ENCODE results near the gene TSSK6.

Gene TSSK6

GRCh38 chr19:19544954-19545591 lies 29.7 kb upstream of the TSSK6 start:
- no peak for DNase-seq (ENCODE audit: low read depth, low spot score)

DNA sequence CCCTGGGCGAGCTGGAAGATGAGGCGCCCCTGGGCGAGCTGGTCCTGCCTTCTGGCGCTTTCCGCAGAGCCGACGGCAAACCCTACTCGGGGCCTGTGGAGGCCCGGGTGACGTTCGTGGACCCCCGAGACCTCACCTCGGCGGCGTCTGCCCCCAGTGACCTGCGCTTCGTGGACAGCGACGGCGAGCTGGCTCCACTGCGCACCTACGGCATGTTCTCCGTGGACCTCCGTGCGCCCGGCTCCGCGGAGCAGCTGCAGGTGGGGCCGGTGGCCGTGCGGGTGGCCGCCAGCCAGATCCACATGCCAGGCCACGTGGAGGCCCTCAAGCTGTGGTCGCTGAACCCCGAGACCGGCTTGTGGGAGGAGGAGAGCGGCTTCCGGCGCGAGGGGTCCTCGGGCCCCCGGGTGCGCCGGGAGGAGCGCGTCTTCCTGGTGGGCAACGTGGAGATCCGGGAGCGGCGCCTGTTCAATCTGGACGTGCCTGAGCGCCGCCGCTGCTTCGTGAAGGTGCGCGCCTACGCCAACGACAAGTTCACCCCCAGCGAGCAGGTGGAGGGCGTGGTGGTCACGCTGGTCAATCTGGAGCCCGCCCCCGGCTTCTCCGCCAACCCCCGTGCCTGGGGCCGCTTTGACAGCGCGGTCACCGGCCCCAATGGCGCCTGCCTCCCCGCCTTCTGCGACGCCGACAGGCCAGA lies 29.1 kb upstream of the TSSK6 start:
- no peak for DNase-seq (ENCODE audit: low read depth, low spot score)

DNA sequence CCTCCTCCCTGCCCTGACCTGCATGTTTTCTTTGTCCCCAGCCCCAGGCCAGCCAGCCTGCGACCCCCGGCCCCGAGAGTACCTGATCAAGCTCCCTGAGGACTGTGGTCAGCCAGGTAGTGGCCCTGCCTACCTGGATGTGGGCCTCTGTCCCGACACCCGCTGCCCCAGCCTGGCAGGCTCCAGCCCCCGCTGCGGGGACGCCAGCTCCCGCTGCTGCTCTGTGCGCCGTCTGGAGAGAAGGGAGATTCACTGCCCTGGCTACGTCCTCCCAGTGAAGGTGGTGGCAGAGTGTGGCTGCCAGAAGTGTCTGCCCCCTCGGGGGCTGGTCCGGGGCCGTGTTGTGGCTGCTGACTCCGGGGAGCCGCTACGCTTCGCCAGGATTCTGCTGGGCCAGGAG lies 28.3 kb upstream of the TSSK6 start:
- no peak for DNase-seq (ENCODE audit: low read depth, low spot score)

DNA sequence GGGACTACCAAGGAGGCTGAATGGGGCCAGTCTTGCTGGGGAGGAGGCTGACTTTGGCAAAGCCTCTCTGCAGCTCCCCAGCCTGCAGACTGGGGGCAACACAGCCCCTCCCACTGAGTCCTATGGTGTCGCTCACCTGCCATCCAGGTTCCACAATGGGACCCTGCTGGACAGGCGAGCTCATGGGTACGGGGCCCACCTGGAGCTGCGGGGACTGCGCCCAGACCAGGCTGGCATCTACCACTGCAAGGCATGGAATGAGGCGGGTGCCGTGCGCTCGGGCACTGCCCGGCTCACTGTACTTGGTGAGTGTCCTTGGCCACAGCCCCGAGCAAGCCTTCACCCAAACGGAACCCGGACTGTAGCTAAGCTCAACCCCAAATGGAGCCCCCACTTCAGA lies 27.8 kb upstream of the TSSK6 start:
- DNase-seq (ENCODE audit: low read depth, low spot score) = no peak

GRCh38 chr19:19542507-19542906 lies 27.2 kb upstream of the TSSK6 start:
- no peak for DNase-seq (ENCODE audit: low read depth, low spot score)

GRCh38 chr19:19541616-19542015 lies 26.3 kb upstream of the TSSK6 start:
- no peak for DNase-seq (ENCODE audit: low read depth, low spot score)

DNA sequence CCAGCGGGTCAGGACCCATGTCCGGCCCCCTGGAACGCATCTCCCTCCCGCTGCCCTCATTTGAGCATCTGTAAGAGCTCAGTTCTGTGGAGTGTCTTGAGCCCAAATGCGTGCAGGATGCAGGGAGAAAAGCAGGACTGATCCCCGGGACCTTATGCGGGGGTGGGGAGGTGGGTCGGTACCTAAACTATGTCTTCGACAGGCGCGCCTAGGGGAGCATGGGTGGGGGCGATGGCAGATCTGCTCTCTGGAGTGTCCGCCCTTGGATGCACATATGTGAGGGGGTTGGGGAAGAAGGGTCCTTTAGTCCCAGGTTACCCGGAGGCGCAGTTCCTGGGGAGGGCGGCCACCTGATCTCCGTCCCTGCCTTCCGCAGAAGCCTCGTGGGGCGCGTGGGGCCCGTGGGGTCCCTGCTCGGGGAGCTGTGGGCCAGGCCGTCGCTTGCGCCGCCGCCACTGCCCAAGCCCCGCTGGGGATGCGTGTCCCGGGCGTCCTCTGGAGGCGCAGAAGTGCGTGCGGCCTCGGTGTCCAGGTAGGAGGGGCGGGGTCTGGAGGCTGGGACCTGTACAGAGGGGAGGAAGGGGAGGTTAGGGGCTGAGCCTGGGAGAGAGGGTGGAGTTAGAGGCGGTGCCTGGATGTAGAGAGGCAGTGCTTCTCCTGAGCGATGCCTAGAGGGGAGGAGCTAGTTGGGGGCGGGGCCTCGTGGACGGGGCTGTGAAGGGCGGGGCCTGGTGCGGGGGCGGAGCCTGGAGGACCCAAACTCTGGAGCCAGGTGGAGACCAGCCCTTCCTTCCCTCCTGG lies 25.6 kb upstream of the TSSK6 start:
- peak; percentile 65 for DNase-seq (ENCODE audit: low read depth, low spot score)

- peak; percentile 83 for DNase-seq (ENCODE audit: low read depth, low spot score)
These were observed 24.8 kb upstream of the TSSK6 start for GRCh38 chr19:19540064-19540714.

GRCh38 chr19:19539698-19540063 lies 24.3 kb upstream of the TSSK6 start:
- DNase-seq (ENCODE audit: low read depth, low spot score) = no peak

GRCh38 chr19:19538785-19539166 lies 23.4 kb upstream of the TSSK6 start:
- peak; percentile 30 for DNase-seq (ENCODE audit: low read depth, low spot score)

DNA sequence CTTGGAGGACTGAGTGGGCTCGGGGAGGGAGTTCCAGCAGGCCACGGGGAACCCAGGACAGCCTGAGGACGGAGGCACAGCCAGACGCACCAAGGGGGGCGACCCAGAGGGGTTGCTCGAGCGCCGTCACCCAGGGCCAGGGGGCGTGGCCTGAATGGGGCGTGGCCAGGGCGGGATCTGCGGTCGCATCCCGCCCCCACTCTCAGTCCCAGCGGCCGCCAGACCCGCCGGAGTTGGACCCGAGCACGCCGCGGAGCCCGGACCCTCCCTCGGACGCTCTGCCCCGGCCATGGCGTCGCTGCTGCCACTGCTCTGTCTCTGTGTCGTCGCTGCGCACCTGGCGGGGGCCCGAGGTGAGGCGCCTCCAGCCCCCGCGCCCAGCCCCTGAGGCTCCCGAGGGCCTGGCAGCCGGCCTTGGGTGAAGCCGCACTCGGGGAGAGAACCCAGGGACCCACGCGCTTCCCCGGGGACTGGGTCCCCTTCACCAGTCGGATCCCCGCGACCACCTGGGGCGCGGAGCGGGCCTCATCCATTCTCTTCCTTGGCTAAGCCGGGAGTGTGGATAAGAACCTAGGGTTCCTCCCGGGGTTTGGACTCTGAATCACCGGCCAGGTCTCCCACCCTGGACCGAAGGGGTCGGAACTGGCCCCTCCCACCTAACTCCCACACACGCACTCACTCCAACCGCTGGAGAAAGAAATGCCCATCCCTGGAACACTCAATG lies 22.9 kb upstream of the TSSK6 start, which contains the start of gene CILP2:
Gene CILP2 (plus strand): TSS at position 205 of the 724 bp plus-strand sequence. CDS start 85 bp downstream, at position 290.
- DNase-seq (ENCODE audit: low read depth, low spot score) = peak; percentile 61

GRCh38 chr19:19537075-19538048 lies 22.0 kb upstream of the TSSK6 start:
- peak; percentile 47 for DNase-seq (ENCODE audit: low read depth, low spot score)

GRCh38 chr19:19535311-19536191 lies 20.2 kb upstream of the TSSK6 start:
- DNase-seq (ENCODE audit: low read depth, low spot score) = no peak

DNA sequence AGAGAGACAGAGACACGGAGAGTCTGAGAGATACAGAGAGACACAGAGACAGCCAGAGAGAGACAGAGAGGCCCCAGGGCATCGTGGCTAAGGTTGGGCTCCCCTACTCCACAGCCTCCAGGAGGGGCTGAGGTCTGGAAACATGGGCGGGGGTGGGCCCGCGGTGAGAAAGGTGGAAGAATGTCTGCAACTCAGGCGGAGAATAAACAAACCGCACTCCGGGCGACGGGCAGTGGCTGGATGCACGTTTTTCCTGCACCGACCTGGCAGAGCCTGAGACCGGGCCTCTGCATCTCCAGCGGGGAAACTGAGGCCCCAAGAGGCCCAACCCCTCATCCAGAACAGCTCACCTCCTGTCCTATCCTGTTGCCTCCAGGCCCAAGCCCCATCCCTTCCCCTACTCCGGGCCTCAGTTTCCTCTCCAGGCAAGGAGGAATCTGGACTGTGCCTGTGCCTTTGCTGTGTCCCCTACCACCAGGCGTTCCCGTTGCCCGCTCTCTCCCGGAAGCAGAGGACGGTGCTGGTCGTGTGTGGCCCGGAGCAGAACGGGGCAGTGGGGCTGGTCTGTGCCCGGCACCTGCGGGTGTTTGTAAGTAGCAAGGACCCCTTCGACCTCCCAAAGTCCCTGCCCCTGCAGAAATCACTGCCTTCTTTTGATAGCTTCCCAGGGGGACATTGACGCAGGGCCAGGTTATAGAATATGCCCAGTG lies 19.4 kb upstream of the TSSK6 start:
- DNase-seq (ENCODE audit: low read depth, low spot score) = no peak

- DNase-seq (ENCODE audit: low read depth, low spot score) = no peak
These were observed 18.5 kb upstream of the TSSK6 start for GRCh38 chr19:19533841-19534240.

DNA sequence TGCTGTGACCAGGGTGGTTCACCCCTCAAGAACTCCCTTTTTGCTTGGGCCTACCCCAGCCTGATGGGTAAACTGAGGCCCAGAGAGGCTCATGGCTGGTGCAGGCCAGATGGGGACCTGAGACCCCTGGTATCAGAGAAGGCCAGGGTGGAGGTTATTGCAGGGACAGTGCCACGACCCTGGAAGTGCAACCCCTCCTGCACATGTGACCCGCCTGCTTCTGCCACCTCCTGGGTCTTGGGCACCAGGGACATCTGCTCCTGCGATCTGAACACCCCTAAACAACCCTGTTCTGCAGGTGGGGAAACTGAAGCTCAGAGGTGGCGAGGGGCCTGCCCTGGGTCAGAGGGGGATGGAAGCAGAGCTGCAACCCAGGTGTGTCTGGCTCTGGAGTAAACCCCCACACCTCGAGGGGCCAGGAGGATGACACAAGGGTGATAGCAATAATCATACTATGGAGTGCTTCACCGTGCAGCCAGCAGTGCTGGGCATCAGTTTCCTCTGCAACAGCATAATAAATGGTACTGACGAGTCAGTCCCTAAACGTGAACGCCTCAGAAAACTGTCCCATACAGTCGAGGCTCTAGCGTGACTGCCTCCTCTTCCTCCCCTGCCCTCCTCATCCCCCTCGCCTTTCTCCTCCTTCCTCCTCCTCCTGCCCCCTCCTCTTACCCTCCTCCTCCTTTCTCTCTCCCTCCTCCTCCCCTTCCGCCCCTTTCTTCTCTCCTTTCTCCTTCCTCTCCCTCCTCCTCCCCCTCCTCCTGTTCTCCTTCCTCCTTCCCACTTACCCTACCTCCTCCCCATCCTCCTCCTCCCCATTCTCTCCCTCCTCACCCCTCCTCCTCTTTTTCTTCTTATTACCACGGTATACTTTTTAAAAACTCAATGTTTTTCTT lies 17.7 kb upstream of the TSSK6 start:
- no peak for DNase-seq (ENCODE audit: low read depth, low spot score)

DNA sequence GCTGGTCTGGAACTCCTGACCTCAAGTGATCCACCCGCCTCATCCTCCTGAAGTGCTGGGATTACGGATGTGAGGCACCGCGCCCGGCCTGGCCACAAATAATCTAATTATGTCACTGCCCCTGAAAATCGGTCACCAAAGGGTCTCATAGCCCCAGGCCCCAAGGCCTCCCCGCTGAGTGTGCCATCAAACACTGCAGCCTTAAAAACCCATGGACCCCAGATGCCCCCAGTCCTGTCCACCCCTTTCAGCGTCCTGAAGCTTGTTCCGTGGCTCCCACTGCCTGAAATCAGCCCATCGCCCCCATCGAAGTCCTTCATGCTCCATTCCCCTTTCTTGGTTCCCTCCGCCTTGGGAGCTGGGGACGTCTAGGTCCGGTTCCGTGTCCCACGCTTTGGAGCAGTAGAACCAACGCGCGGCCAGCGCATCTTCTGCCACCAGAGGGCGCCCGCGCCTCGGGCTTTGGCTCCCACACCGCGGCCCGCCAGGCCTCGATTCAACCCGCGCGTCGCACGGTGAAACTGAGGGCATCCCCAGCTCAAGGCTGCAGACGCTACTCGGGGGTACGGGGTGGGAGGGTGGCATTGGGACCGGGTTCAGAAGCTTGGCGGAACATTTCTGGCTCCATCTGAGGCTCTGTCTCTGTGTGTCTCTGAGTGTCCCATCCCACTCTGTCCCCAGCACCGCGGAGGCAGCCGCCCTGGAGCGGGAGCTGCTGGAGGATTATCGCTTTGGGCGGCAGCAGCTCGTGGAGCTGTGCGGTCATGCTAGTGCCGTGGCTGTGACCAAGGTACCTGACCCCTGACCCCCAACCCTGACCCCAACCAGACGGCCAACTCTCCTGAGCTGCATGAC lies 16.8 kb upstream of the TSSK6 start:
- DNase-seq (ENCODE audit: low read depth, low spot score) = peak; percentile 86

Measured in astrocyte of the hippocampus (primary cell).